ENCODE data around the gene AGBL4.

- no peak for TF ChIP-seq POLR2A (IDR thresholded peaks at IDR 0.05)
- no peak for TF ChIP-seq POLR2AphosphoS5 (IDR thresholded peaks at IDR 0.05)
- no peak for TF ChIP-seq CTCF (IDR thresholded peaks at IDR 0.05)
- TF ChIP-seq EP300 (IDR thresholded peaks at IDR 0.05) = no peak
Observed at GRCh38 chr1:49086327-49086726, 937.4 kb downstream of the AGBL4 start.
